Fibroblast of skin of scalp (primary cell): Measurements from ENCODE around the gene MAD2L2.

Experiments used
- DNase-seq: peaks from one replicate; pipeline ENCODE4 v3.0.0-alpha.2; 2013

MAD2L2 gene

GRCh38 chr1:11629184-11630016, 51.5 kb downstream of the MAD2L2 start:
- no peak for DNase-seq

- DNase-seq = no peak
These were observed 52.2 kb downstream of the MAD2L2 start for GRCh38 chr1:11628767-11629166.

- no peak for DNase-seq
These were observed 54.4 kb downstream of the MAD2L2 start for GRCh38 chr1:11626551-11626950.
